Right ventricle myocardium superior (tissue), 1 donor: ENCODE data around the gene NPIPB8. TPM values are rescaled to one million over a fixed set of nuclear protein-coding genes. Genes with fewer than 3 reads are reported as not detected.
"Not testable (repeated sequence)": the region's sequence is repeated elsewhere in the genome, so short reads cannot be mapped to it uniquely, and the experiment has no call there.

ENCODE experiments used
- ATAC-seq: fragments of 200-7000 bp; cut with Tn5 transposase; one replicate; pipeline ENCODE4 v1.9.1; 2020; ENCODE audit warnings: mild to moderate bottlenecking; ENCODE audit not compliant: poor library complexity
- DNase-seq: peaks from one replicate; pipeline ENCODE4 v3.0.0-alpha.2; 2020
- intact Hi-C: fragments of 100-400 bp; cut with DNase I; formaldehyde crosslinking; loops from one replicate; pipeline ENCODE4 v1.11.2; 2022
- total RNA-seq: library from RNA; stranded (reverse); fragmentation: NEBNext Ultra II Directional; extraction: Animal tissue kit (Norgen Biotek cat#: 25700); gene quantifications from one replicate; pipeline ENCODE4 v1.2.1, GENCODE V29; 2021
- donor health status: DM: no; HTN: yes; CAD: no; lungs with severe emphysema.

Gene NPIPB8
- total RNA-seq, 1 donor from 2014 or later = not detected

GRCh38 chr16:28617874-28618273 is 20.0 kb upstream of the NPIPB8 start:
- ATAC-seq (no peak), DNase-seq (no peak)
- intact Hi-C loops = no loop called here

- ATAC-seq, intact Hi-C loops, DNase-seq: not testable (repeated sequence)
Observed at GRCh38 chr16:28620316-28620715, 17.5 kb upstream of the NPIPB8 start.

GRCh38 chr16:28621481-28622155 is 16.2 kb upstream of the NPIPB8 start:
- intact Hi-C loops = no loop called here
- ATAC-seq (no peak), DNase-seq (no peak)

GRCh38 chr16:28622532-28623171 is 15.2 kb upstream of the NPIPB8 start:
- intact Hi-C loops, DNase-seq: not testable (repeated sequence)
- ATAC-seq = peak; percentile 46

GRCh38 chr16:28623172-28623711 is 14.6 kb upstream of the NPIPB8 start:
- peak; percentile 89 for ATAC-seq
- DNase-seq = peak; percentile 59
- intact Hi-C loops = no loop called here

GRCh38 chr16:28630905-28631304 is 7.0 kb upstream of the NPIPB8 start:
- ATAC-seq, intact Hi-C loops, DNase-seq: not testable (repeated sequence)

- ATAC-seq, intact Hi-C loops, DNase-seq: not testable (repeated sequence)
Observed at GRCh38 chr16:28636093-28636823, 1.6 kb upstream of the NPIPB8 start.

- ATAC-seq, intact Hi-C loops, DNase-seq: not testable (repeated sequence)
Observed at GRCh38 chr16:28638359-28638758, 494 bp downstream of the NPIPB8 start.

- intact Hi-C loops, ATAC-seq: not testable (repeated sequence)
Observed at GRCh38 chr16:28639959-28640358, 2.1 kb downstream of the NPIPB8 start.

GRCh38 chr16:28666264-28666663 is 28.4 kb downstream of the NPIPB8 start:
- ATAC-seq, intact Hi-C loops: not testable (repeated sequence)
- DNase-seq = peak; percentile 17

More at GRCh38 chr16:28639959-28640358, 2.1 kb downstream of the NPIPB8 start:
- DNase-seq = not testable (repeated sequence)

GRCh38 chr16:28667480-28667879 is 29.6 kb downstream of the NPIPB8 start:
- ATAC-seq, intact Hi-C loops, DNase-seq: not testable (repeated sequence)

GRCh38 chr16:28668199-28668598 is 30.3 kb downstream of the NPIPB8 start:
- intact Hi-C loops, ATAC-seq, DNase-seq: not testable (repeated sequence)

GRCh38 chr16:28688327-28688952 is 50.6 kb downstream of the NPIPB8 start:
- intact Hi-C loops, DNase-seq: not testable (repeated sequence)
- ATAC-seq = peak; percentile 99

- ATAC-seq, intact Hi-C loops, DNase-seq: not testable (repeated sequence)
Observed at GRCh38 chr16:28689425-28689824, 51.6 kb downstream of the NPIPB8 start.

GRCh38 chr16:28691722-28692121 is 53.9 kb downstream of the NPIPB8 start:
- ATAC-seq, intact Hi-C loops: not testable (repeated sequence)

GRCh38 chr16:28693257-28693950 is 55.5 kb downstream of the NPIPB8 start:
- intact Hi-C loops, DNase-seq: not testable (repeated sequence)
- ATAC-seq = peak; percentile 56

More at GRCh38 chr16:28691722-28692121, 53.9 kb downstream of the NPIPB8 start:
- DNase-seq = peak; percentile 5

- DNase-seq, intact Hi-C loops, ATAC-seq: not testable (repeated sequence)
Observed at GRCh38 chr16:28699792-28700191, 61.9 kb downstream of the NPIPB8 start.

GRCh38 chr16:28700349-28700748 is 62.5 kb downstream of the NPIPB8 start:
- intact Hi-C loops, DNase-seq, ATAC-seq: not testable (repeated sequence)
